GM18499 (cell line): ENCODE results near the gene CPSF4L.
"Not testable (repeated sequence)": the region's sequence is repeated elsewhere in the genome, so short reads cannot be mapped to it uniquely, and the experiment has no call there.

Source experiments
- ATAC-seq: cut with Tn5 transposase; IDR thresholded peaks from one replicate; pipeline ENCODE4 v1.9.1; 2021; ENCODE audit warnings: moderate number of reproducible peaks; ENCODE audit not compliant: insufficient read depth, unreplicated experiment

CPSF4L gene, protein sequence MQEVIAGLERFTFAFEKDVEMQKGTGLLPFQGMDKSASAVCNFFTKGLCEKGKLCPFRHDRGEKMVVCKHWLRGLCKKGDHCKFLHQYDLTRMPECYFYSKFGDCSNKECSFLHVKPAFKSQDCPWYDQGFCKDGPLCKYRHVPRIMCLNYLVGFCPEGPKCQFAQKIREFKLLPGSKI

GRCh38 chr17:73261617-73261951, at the start of gene CPSF4L:
Gene CPSF4L (minus strand): TSS chr17:73261880. CDS start chr17:73261818, 62 bp downstream.
- no peak for ATAC-seq

DNA sequence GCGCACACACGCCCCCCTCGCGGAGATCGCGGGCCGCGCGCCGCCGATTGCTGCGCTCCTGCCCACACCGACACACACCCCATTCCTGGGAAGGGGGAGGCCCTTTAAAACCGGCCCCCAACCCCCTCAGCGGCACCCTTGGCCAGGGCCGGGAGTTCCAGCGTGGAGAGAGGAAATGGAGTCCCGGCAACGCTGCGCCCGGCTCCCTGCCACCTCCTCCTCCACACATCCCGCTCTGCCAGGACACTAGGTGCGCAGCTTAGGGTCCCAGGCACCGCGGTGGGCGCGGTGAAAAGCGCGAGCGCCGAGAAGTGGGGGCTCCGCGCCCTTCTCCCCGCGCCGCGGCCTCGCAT, 49.7 kb upstream of the CPSF4L start:
- ATAC-seq: no peak

GRCh38 chr17:73309727-73310596, 48.3 kb upstream of the CPSF4L start:
- no peak for ATAC-seq

DNA sequence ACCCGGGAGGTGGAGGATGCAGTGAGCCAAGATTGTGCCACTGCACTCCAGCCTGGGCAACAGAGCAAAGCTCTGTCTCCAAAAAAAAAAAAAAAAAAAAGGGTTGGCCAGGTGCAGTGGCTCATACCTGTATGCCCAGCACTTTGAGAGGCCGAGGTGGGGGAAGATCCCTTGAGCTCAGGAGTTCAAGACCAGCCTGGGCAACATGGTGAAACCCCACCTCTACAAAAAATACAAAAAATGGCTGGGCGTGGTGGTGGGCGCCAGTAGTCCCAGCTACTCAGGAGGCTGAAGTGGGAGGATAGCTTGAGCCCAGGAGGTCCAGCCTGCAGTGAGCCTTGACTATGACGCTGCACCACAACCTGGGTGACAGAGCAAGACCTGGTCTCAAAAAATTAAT, 47.3 kb upstream of the CPSF4L start:
- ATAC-seq: not testable (repeated sequence)

DNA sequence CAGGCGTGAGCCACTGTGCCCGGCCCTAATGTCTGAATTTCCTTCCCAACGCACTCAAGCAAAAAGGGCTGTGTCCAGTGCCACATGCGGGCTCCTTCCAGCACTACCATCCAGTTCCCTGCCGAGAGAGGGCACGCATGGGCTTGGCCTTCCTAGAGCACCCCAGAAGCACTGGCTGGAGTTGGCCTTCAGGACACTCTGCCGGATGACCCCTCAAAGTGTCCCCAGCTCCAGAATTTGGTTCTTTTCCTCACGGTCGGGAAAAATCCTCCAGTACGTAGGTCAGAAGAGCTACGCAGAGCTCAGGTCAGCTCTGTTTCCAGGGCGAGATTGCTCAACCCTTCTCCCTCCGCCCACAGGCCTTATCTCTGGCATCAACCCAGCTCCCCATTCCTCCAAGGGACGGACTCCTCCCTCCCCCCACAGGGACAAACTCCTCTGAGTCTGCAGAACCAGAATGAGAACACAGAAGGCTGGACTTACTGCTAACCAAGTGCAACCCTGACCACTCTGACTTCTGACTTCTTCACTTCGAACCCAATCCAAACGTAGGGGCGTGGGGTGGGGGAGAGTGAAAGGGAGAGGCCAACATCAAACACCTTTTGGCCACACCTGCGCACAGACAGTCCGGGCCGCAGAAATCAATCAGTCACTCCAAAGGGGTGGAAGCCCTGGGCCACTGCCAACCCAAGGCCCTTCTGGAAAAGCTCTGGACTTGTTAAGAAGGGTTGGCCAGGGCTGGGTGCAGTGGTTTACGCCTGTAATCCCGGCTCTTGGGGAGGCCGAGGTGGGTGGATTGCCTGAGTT, 46.5 kb upstream of the CPSF4L start:
- no peak for ATAC-seq

GRCh38 chr17:73307130-73307529, 45.5 kb upstream of the CPSF4L start:
- no peak for ATAC-seq

GRCh38 chr17:73305845-73306836, 44.5 kb upstream of the CPSF4L start:
- no peak for ATAC-seq

DNA sequence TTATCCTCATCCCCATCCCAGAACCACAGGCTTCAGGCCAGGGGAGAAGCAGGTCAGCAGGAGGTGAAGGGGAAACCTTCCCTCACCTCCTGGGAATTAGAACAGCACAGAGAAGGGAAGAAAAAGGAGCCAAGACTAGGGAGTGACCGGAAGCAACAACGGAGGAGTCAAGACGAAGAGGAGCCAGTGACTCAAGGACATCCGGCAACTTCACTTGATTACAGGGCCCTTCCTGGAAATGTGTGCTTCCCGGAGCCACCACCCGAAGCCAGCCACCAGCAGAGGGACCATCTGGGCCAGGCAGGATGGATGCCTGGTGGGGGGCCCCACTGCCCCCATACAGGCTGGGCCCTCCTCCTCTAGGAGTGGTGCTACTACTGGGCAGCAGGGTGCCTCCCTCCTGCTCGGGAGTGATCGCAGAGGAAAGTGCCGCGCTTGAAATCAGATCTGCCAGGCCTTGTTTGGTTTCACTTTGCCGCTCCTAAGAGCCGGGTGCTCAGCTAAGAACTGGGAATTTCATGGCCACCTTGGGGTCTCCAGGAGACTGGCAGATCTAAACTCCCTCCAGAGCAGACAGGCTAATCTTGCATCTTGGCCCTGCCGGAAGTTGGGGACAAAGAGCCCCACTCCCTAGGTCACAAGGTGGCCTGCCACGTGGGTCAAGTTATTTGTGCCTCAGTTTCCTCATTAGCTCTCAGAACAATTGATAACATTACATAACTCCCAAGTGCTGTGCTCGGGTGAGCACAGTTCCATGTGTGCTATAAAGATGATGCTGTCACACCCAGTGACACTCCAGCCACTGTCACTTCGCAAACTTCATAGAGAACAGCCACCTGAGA, 43.5 kb upstream of the CPSF4L start:
- ATAC-seq: no peak

GRCh38 chr17:73304438-73304837, 42.8 kb upstream of the CPSF4L start:
- no peak for ATAC-seq

GRCh38 chr17:73302189-73302588, 40.5 kb upstream of the CPSF4L start:
- ATAC-seq: no peak

- no peak for ATAC-seq
These were observed 39.7 kb upstream of the CPSF4L start for GRCh38 chr17:73301369-73301768.

GRCh38 chr17:73300392-73300791, 38.7 kb upstream of the CPSF4L start:
- no peak for ATAC-seq

DNA sequence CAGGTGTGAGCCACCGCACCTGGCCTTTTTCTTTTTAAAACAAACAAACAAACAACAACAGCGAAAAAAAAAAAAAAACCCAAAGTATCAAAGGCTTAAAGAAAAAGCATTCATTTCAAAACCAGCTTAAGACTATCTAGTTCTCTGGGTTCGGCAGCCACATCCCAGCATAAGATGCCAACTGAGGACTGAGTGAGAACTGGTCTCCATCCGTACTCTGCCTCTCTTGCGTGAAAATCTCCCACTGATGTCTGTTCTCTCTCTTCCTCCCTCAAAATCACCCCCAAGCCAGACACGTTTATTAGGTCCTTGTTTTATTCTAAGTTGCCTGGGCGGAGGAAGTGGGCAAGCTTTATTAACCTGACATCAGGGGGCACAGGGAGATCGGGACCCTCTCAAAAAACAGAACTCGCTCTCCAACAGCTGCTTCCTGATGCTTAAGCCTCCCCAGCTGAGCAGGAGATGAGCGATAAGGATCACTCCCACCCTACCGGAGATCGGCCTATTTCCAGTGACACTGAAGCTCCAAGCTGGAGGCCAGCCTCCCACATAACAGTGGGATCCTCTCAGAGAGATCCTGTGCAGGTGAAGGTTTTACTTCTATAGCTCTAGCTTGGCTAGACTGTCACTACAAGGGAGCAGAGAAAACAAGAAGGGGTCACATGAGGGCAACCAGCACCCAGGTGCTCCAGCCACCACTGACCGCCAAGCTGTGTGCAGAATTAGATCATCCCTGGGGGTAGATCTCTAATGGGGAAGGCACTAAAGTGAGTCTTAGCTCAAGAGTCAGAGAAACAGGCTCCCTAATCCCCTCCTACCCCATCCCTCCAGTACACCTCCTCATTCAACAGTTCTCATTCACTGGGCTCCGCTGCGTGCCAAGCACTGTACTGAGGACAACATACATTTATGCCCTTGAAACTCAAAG, 36.5 kb upstream of the CPSF4L start:
- no peak for ATAC-seq

DNA sequence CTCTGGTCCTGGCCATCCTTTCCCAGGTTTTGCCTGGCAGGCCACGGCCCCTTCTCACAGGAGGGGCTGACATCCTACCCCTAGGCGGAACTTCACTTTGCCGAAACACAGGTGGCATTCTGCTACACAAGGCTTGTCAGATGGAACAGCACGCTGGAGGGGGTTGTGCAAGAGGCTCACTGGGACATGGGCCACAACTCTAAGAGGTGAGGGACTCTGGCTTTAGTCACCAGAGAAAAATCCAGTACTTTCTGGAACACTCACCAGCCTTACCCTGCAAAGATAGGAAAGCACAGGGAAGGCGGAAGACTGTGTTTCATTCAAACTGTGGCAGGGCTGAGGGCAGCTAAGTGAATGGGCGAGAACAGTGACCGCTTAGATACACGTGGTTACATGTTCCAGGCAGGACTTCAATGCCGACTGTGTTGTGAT, 31.8 kb upstream of the CPSF4L start:
- ATAC-seq: no peak

DNA sequence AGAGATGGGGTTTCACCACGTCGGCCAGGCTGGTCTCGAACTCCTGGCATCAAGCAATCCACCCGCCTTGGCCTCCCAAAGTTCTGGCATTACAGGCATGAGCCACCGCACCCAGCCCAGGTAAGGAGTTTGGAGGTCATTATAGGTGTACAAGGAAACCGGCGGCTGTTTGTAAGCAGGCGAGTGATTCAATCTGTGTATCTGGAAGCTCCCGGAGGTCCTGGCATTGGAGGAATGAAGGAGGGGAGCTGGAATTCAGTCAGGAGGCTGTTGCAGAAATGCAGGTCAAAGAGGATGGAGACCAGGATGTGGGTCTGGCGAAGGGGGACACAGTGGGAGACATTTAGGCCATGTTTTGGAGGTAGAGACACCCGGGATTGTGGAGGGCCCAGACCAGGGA, 31.4 kb upstream of the CPSF4L start:
- ATAC-seq: no peak

DNA sequence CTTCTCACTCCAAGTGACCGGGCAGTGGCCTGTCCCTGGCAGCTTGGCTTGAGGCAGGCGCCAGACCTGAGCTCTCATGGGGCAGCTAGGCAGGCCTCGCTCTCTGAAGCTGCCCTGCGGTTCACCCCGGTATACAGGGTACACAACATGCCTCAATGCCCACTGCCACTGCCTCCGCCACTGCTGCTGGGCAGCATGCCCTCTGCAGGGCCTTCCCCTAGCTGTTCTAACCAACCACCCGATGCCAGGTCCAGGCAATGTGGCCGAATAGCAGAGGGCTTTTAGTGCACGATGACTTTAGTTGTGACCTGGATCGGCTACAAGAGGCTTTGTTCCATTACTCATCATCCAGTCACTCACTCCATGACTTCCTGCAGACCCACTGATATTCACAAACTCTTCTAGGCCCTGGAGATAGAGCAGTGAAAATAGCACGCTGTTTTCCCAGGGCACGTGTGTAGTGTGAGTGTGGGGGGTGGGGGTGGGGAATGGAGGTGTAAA, 30.4 kb upstream of the CPSF4L start:
- no peak for ATAC-seq

- ATAC-seq: peak; percentile 86
These were observed 29.7 kb upstream of the CPSF4L start for GRCh38 chr17:73291260-73291801.
